ENCODE measurements around the gene TFF2.

- TF ChIP-seq, protein P1, sequence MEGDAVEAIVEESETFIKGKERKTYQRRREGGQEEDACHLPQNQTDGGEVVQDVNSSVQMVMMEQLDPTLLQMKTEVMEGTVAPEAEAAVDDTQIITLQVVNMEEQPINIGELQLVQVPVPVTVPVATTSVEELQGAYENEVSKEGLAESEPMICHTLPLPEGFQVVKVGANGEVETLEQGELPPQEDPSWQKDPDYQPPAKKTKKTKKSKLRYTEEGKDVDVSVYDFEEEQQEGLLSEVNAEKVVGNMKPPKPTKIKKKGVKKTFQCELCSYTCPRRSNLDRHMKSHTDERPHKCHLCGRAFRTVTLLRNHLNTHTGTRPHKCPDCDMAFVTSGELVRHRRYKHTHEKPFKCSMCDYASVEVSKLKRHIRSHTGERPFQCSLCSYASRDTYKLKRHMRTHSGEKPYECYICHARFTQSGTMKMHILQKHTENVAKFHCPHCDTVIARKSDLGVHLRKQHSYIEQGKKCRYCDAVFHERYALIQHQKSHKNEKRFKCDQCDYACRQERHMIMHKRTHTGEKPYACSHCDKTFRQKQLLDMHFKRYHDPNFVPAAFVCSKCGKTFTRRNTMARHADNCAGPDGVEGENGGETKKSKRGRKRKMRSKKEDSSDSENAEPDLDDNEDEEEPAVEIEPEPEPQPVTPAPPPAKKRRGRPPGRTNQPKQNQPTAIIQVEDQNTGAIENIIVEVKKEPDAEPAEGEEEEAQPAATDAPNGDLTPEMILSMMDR (IDR thresholded peaks at IDR 0.05 in 8 of 11, conservative IDR thresholded peaks at IDR 0.05 in 3 of 11), result no peak
- TF ChIP-seq POLR2AphosphoS5 (IDR thresholded peaks at IDR 0.05), result no peak
These were observed 42.1 kb upstream of the TFF2 start for GRCh38 chr21:42392731-42393442.

Measured in spleen (tissue), 7 donors.